ENCODE measurements around the gene UQCRHL. TPM values are rescaled to one million over a fixed set of nuclear protein-coding genes. Genes with fewer than 3 reads are reported as not detected.

Gene UQCRHL
- polyA plus RNA-seq, 2 of the 4 experiments (the other 2 are of a cell fraction) = 0.68 to 4.1 TPM

- peak overlapping the region; percentile 97; the same call in 2 of the 3 replicates for H3K4me3 ChIP-seq
- POLR2A ChIA-PET = interaction anchor here (0.5 kb wide), 1 partner anchor 16 kb away, joined by 3 read pairs; no protein-coding TSS in a partner anchor
- FAIRE-seq (no peak), DNase-seq (ENCODE audit: low read depth in 1 of 2, low spot score in 1 of 2) (no peak), ATAC-seq (no peak; a peak in 1 of 6 replicates)
- H3K4me2 ChIP-seq = peak overlapping the region; percentile 85
- peaks cover 52% of the 10 kb centered on the region for H3K4me1 ChIP-seq
- 44% methylated on average over 5 of the region's 12 CpGs for WGBS (ENCODE audit: missing lambda C conversion rate)
- H3K27ac ChIP-seq = peak overlapping the region; percentile 94 to 99
- TF ChIP-seq BHLHE40 (IDR thresholded peaks at IDR 0.05; ENCODE audit: low read depth, low read length) (no peak), GATA3 (IDR thresholded peaks at IDR 0.05; ENCODE audit: borderline replicate concordance) (no peak), CHD2 (IDR thresholded peaks at IDR 0.05; ENCODE audit: low read length, partially characterized antibody) (no peak), RNF2 (IDR thresholded peaks at IDR 0.05; ENCODE audit: borderline replicate concordance, low read depth) (no peak), ELK1 (IDR thresholded peaks at IDR 0.05; ENCODE audit: low read depth, low read length) (no peak), ESRRA (IDR thresholded peaks at IDR 0.05; ENCODE audit: borderline replicate concordance, low read length) (no peak), HOXB5 (CRISPR knock-in tag; IDR thresholded peaks at IDR 0.05) (no peak), TFCP2L1 (CRISPR knock-in tag; IDR thresholded peaks at IDR 0.05) (no peak), EHMT2 (IDR thresholded peaks at IDR 0.05; ENCODE audit: low read depth) (no peak), ATOH8 (CRISPR knock-in tag; IDR thresholded peaks at IDR 0.05; ENCODE audit: low read depth) (no peak), NPAS2 (CRISPR knock-in tag; IDR thresholded peaks at IDR 0.05; ENCODE audit: borderline replicate concordance) (no peak), NR3C1 (IDR thresholded peaks at IDR 0.05) (no peak), RFX5 (IDR thresholded peaks at IDR 0.05) (no peak), ZC3H11A (IDR thresholded peaks at IDR 0.05) (no peak)
- CTCF ChIA-PET = interaction anchor here (0.6 to 2.0 kb wide), 4 partner anchors 10 to 155 kb away, joined by 3 to 7 read pairs (median 4); no protein-coding TSS in a partner anchor
- H3K9me3 ChIP-seq = no peaks in the 10 kb centered on the region
These were observed 46.8 kb downstream of the UQCRHL start for GRCh38 chr1:15760520-15761211.

- peak overlapping the region; percentile 85 for H3K4me2 ChIP-seq
- peak overlapping the region; percentile 97 for H3K4me3 ChIP-seq
- DNase-seq (ENCODE audit: low read depth in 1 of 2, low spot score in 1 of 2) = peak in 1 of 2 experiments; percentile 36
- no peaks in the 10 kb centered on the region for H3K9me3 ChIP-seq
- FAIRE-seq = no peak
- ChIA-PET CTCF (interaction anchor here (2.0 kb wide), 1 partner anchor 33 kb away, joined by 7 read pairs; no protein-coding TSS in a partner anchor), POLR2A (no interaction called here)
- TF ChIP-seq HEYL (CRISPR knock-in tag; IDR thresholded peaks at IDR 0.05) (no peak), SMC3 (IDR thresholded peaks at IDR 0.05) (no peak), RNF2 (IDR thresholded peaks at IDR 0.05; ENCODE audit: borderline replicate concordance, low read depth) (0 out of 2 replicates have a peak, but pooled peaks have one; percentile 34), JUN (IDR thresholded peaks at IDR 0.05) (peak in 1 of 2 experiments; percentile 31; a peak in 1 of 5 replicates), PHF8 (IDR thresholded peaks at IDR 0.05; ENCODE audit: borderline replicate concordance, low read depth) (peak; percentile 42; the same call in 1 of the 2 replicates), ZNF302 (CRISPR knock-in tag; IDR thresholded peaks at IDR 0.05) (no peak), POLR2AphosphoS2 (conservative IDR thresholded peaks at IDR 0.05; ENCODE audit: low read length) (no peak), HOXA7 (CRISPR knock-in tag; IDR thresholded peaks at IDR 0.05) (no peak)
- ATAC-seq = peak; percentile 36 to 58; a peak in 5 of 6 replicates
- 18% methylated on average over 6 of the region's 58 CpGs for WGBS (ENCODE audit: missing lambda C conversion rate)
- H3K4me1 ChIP-seq = peaks cover 49% of the 10 kb centered on the region
- peak overlapping the region; percentile 94 to 99 for H3K27ac ChIP-seq
These were observed 48.3 kb downstream of the UQCRHL start for GRCh38 chr1:15758953-15759661.

Measured in A549 (cell line).